Right cardiac atrium (tissue), 5 donors: ENCODE data around the gene REM1. TPM values are rescaled to one million over a fixed set of nuclear protein-coding genes. Genes with fewer than 3 reads are reported as not detected.
A peak's percentile ranks its signal among the peaks of the same experiment; 100 is the strongest.
"Not testable (repeated sequence)": the region's sequence is repeated elsewhere in the genome, so short reads cannot be mapped to it uniquely, and the experiment has no call there.

Source experiments
- ATAC-seq, 2 donors: fragments of 200-7000 bp; cut with Tn5 transposase; one replicate each; pipeline versions ENCODE4 v1.8.0 to v1.9.1; 2020; ENCODE audit warnings: moderate library complexity in 2 of 2, mild to moderate bottlenecking in 1 of 2
- DNase-seq, 3 donors: peaks; one replicate each; pipeline ENCODE4 v3.0.0-alpha.2; 2020
- H3K27ac ChIP-seq: one replicate; pipeline ENCODE4 v1.5.1; 2013; ENCODE audit warnings: mild to moderate bottlenecking, low read length, control low read depth, moderate library complexity
- H3K27me3 ChIP-seq: one replicate; pipeline ENCODE4 v1.6.1; 2013; ENCODE audit not compliant: control insufficient read depth, insufficient read depth
- H3K4me1 ChIP-seq: one replicate; pipeline ENCODE4 v1.6.1; 2013; ENCODE audit warnings: low read length; ENCODE audit not compliant: control insufficient read depth, insufficient read depth
- H3K4me3 ChIP-seq: one replicate; pipeline ENCODE4 v1.5.1; 2013; ENCODE audit warnings: low read length, control low read depth
- H3K9me3 ChIP-seq: one replicate; pipeline ENCODE4 v1.6.1; 2013; ENCODE audit warnings: low read length; ENCODE audit not compliant: control insufficient read depth
- WGBS: extraction: QIAGEN DNeasy Blood & Tissue Kit; methylation state at CpG from one replicate; pipeline ENCODE4 v1.1.7; 2013; 5-methylcytosine and 5-hydroxymethylcytosine counted together
- intact Hi-C, 4 donors: fragments of 100-400 bp; cut with DNase I; formaldehyde crosslinking; loops; one replicate each; pipeline versions ENCODE4 v1.11.0 to v1.14.0; 2022 to 2023
- polyA plus RNA-seq: library from polyadenylated mRNA; stranded (reverse); fragments of 200-250 nt; gene quantifications from one replicate; pipeline ENCODE4 v1.2.3, GENCODE V29; 2013
- total RNA-seq, 4 donors: library from RNA; stranded (reverse); fragmentation: NEBNext Ultra II Directional; extraction: Animal tissue kit (Norgen Biotek cat#: 25700); gene quantifications; one replicate each; pipeline ENCODE4 v1.2.1, GENCODE V29; 2021
- donor health status: healthy with polysubstance abuse.
- donor health status: DM: no; HTN: yes; CAD: no.
- donor health status: DM: no; HTN: no; CAD: no.
- donor health status: DM: no; HTN: yes; CAD: no; lungs with severe emphysema.
- donor health status: DM: yes; HTN: yes; CAD: no.

REM1 gene
- total and polyA plus RNA-seq, 5 donors, result 1.6 to 2.9 (median 2.8) TPM

DNA sequence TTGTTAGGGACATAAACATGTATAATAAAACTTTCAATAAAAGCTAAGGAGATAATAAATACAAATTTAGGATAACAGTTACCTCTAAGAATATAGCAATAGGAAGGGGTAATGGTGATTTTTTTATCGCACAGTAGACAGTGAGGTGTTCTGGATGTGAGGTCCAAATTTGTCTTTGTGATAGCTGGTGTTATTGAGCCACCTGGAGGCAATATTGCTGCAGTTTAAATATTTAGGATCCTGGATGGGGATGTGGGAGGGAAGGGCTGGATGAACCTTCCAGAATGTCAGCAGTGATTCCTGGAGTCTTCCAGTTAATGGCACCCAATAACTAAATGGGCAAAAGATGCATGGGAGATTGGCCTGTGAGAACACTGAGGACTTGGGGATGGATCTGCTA lies 20.7 kb upstream of the REM1 start:
- H3K27me3 ChIP-seq, result peaks cover 2% of the 10 kb centered on the region
- no peak overlapping the region for H3K27ac ChIP-seq
- ATAC-seq (no peak), DNase-seq (no peak)
- H3K4me1 ChIP-seq, result no peaks in the 10 kb centered on the region
- WGBS, result 95% methylated on average over 1 of the region's 1 CpG
- no peaks in the 10 kb centered on the region for H3K9me3 ChIP-seq
- intact Hi-C loops, result no loop called here
- no peak overlapping the region for H3K4me3 ChIP-seq

DNA sequence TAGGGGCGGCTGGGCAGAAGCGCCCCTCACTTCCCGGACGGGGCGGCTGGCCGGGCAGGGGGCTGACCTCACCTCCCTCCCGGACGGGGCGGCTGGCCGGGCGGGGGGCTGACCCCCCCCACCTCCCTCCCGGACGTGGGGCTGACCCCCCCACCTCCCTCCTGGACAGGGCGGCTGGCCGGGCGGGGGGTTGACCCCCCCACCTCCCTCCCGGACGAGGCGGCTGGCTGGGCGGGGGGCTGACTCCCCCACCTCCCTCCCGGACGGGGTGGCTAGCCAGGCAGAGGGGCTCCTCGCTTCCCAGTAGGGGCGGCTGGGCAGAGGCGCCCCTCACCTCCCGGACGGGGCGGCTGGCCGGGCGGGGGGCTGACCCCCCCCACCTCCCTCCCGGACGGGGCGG lies 4.1 kb upstream of the REM1 start:
- H3K4me3 ChIP-seq, intact Hi-C loops, ATAC-seq, H3K27me3 ChIP-seq, H3K9me3 ChIP-seq, H3K4me1 ChIP-seq, H3K27ac ChIP-seq: not testable (repeated sequence)
- peak in 1 of 3 donors; percentile 67 for DNase-seq
- 93% methylated on average over 30 of the region's 33 CpGs for WGBS

DNA sequence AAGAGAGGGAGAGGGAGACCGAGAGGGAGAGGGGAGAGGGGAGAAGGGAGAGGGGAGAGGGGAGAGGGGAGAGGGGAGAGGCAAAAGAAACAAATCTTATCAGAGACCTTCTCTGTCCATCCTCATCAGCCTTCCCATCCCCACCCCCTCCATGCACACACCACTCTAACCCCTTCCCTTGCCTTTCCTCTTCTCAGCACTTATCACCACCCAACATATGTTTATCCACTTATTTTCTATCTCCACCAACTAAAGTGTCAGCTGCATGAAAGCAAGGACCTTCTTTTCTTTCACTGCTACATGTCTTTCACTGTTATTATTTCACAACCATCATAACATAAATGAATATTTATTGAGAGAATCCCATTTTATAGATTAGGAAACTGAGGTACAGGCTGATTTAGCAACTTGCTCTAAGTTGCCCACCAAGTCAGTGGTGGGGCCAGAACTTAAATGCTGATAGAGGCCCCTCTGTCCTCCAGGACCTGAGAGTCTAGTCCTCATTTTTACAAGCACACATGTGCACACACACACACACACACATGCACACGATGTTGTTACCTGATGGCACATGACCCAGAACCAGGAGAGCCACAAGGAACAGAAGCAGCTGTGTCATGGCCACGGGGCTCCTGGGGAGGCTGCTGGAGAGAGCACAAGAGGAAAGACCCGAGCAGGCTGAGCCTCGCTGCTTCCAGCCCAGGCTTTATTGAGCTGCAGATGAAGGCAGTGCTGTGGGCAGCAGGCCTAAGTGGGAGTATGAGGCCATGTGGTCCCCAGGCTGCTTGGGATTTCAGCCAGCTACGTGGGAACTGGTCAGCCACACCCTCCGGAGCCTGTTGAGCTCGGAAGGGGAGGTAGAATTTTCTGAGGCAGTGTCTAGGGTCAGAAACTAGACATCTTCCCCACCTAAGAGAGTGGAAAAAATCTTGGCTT lies 2.4 kb upstream of the REM1 start:
- no peaks in the 10 kb centered on the region for H3K9me3 ChIP-seq
- no peaks in the 10 kb centered on the region for H3K27me3 ChIP-seq
- no peak overlapping the region for H3K4me3 ChIP-seq
- peak overlapping the region; percentile 23 for H3K27ac ChIP-seq
- intact Hi-C loops, result no loop called here
- WGBS, result 32% methylated on average over 7 of the region's 8 CpGs
- H3K4me1 ChIP-seq, result peaks cover 3% of the 10 kb centered on the region
- ATAC-seq (peak; percentile 15 to 33), DNase-seq (peak; percentile 51 to 78 (median 75))

DNA sequence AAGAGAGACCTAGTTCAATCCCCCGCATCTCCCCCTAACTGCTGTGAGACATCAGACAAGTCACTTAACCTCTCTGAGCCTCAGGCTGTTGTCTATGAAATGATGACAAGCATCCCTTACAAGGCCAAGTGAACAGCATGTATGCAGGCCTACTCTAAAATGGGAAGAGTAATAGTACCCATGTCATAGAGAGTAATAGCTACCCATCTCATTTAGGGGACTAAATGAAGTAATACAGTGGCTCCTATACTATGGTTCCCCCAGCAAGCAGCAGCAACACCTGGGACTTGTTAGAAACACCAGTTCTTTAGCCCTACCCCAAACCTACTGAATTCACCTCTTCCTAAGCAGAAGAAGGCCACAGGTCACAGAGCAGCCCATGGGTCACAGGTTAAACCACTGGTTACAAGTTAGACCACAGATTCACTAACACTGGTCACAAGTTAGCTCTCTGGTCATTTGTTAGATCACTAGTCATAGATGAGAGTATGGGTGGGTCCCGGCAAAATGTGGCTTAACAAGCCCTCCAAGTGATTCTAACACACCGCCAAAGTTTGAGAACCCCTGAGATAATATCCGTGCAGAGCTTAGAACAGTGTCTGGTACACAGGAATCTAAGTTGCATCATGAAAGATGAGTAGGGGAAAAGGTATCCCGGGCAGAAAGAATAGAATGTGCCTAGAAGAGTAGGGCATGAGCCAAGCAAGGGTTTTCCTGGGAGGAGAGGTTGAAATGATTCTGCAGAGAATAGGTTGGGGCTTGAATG lies 1.6 kb upstream of the REM1 start:
- H3K9me3 ChIP-seq, result no peaks in the 10 kb centered on the region
- WGBS, result 84% methylated on average over 5 of the region's 5 CpGs
- intact Hi-C loops, result no loop called here
- H3K27me3 ChIP-seq, result no peaks in the 10 kb centered on the region
- H3K4me3 ChIP-seq, result no peak overlapping the region
- ATAC-seq (no peak), DNase-seq (no peak)
- peak overlapping the region; percentile 23 for H3K27ac ChIP-seq
- peaks cover 3% of the 10 kb centered on the region for H3K4me1 ChIP-seq

DNA sequence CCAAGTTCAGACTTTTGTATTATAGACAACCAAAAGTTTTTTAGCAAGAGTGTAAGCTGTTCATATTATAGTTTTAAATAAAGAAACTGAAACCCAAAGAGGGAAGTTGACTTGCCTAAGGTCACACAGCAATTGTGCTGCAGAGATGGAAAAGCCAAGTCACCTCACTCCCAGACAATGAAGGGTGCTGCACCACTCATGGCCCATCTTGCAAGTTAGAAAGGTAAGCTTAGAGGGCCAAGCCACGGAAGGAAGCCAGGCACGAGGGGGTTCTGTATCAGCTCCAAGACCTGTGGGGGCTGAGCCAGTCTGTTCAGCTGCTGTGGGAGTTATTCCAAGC lies 1.0 kb upstream of the REM1 start:
- ATAC-seq, result no peak
- Histone ChIP-seq H3K27me3 (no peaks in the 10 kb centered on the region), H3K4me1 (peaks cover 3% of the 10 kb centered on the region), H3K4me3 (no peak overlapping the region), H3K27ac (peak overlapping the region; percentile 9), H3K9me3 (no peaks in the 10 kb centered on the region)
- intact Hi-C loops, result no loop called here
- WGBS, result 49% methylated on average over 2 of the region's 2 CpGs
- no peak for DNase-seq

DNA sequence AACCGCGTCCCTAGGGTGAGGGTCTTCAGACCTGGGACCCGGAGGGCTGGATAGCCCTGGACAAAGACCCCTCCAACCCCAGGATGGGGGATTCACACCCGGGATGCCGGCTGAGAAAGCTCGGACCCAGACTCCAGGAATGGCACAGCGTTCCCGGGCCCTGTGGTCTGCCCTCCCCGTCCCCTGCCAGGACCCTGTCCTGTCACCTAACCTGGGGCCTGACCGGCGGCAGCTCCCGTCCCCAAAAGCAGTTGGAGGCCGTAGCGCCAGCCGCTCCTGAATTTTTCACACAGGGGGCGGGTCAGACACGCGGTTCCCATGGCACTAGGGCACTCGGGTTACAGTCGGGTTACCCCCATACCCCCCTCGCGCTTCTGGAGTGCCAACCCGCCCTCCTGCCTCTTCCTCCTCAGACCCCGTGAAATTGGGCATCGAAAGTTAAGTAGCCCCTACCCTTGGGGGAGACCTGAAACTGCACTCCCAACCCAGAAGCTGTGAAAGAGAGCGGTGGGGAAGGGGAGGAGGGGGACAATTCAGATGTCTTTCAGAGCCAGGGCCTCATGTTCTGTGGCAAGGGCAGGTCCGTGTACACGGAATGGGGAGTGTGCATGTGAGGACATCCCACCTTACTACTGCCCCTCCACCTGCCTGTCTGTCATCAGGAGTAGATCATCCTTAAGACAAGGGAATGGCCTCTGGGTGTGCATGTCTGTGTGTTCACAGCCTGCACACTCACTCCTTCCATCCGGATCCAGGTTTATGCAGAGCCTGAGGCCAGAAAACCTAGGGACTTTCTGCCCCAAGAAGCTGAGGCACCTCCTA lies 595 bp downstream of the REM1 start:
- no peaks in the 10 kb centered on the region for H3K27me3 ChIP-seq
- intact Hi-C loops, result no loop called here
- peak; percentile 27 to 67 (median 64) for DNase-seq
- ATAC-seq, result peak; percentile 39 to 52
- peaks cover 3% of the 10 kb centered on the region for H3K4me1 ChIP-seq
- H3K4me3 ChIP-seq, result peak overlapping the region; percentile 46
- WGBS, result 6% methylated on average over 29 of the region's 29 CpGs
- no peaks in the 10 kb centered on the region for H3K9me3 ChIP-seq
- H3K27ac ChIP-seq, result no peak overlapping the region

DNA sequence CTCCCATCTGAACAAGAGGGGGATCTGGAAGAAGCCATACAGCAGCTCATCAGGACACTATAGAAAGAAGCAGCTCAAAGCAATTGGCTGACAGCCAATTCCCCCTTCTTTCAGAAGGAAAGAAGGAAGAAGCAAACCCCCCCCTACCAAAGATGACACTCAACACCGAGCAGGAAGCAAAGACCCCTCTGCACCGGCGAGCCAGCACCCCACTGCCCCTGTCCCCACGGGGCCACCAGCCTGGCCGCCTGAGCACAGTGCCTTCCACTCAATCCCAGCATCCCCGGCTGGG lies 1.2 kb downstream of the REM1 start:
- Histone ChIP-seq H3K27me3 (no peaks in the 10 kb centered on the region), H3K4me3 (peak overlapping the region; percentile 46), H3K27ac (no peak overlapping the region), H3K9me3 (no peaks in the 10 kb centered on the region), H3K4me1 (peaks cover 3% of the 10 kb centered on the region)
- ATAC-seq (no peak), DNase-seq (no peak)
- WGBS, result 68% methylated on average over 6 of the region's 6 CpGs
- intact Hi-C loops, result no loop called here

DNA sequence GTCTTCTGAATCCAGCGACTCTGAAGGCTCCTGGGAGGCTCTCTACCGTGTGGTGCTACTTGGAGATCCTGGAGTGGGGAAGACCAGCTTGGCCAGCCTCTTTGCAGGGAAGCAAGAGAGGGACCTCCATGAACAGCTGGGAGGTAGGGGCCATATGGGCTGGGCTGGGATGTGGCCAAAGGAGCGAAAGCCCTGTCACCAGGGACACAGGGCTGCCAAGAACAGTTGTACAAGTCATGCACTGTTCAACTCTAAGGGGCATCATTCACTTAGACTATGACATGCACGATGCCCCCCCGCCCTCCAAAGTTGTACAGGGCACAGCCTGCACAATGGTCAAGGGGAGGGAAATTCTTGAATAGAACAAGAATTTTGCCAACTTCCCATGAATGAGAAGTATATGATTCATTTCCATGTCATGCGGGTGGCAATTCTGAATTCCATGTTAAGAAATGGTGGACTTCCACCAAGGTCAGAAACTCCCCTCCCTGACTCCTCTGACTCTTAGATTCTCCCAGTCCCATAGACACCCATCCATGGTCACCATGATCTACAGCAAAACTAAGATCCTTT lies 1.6 kb downstream of the REM1 start:
- H3K27ac ChIP-seq, result no peak overlapping the region
- no peak overlapping the region for H3K4me3 ChIP-seq
- DNase-seq (peak; percentile 30 to 69 (median 61)), ATAC-seq (peak in 1 of 2 donors; percentile 22)
- intact Hi-C loops, result no loop called here
- whole genome bisulfite sequencing, result 74% methylated on average over 6 of the region's 6 CpGs
- peaks cover 3% of the 10 kb centered on the region for H3K4me1 ChIP-seq
- no peaks in the 10 kb centered on the region for H3K27me3 ChIP-seq
- H3K9me3 ChIP-seq, result no peaks in the 10 kb centered on the region

DNA sequence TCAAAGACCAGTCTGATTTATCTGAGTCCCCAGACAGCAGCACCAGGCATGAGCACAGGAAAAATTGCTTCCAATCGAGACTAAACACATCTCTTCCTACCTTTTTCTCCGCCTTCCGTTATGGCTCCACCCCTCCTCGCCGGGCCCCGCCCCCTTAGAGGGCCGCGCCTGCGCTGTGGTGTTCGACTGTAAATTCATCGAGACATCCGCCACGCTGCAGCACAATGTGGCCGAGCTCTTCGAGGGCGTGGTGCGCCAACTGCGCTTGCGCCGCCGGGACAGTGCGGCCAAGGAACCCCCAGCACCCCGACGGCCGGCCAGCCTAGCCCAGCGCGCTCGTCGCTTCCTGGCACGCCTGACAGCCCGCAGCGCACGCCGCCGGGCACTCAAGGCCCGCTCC lies 8.9 kb downstream of the REM1 start:
- H3K27ac ChIP-seq, result no peak overlapping the region

DNA sequence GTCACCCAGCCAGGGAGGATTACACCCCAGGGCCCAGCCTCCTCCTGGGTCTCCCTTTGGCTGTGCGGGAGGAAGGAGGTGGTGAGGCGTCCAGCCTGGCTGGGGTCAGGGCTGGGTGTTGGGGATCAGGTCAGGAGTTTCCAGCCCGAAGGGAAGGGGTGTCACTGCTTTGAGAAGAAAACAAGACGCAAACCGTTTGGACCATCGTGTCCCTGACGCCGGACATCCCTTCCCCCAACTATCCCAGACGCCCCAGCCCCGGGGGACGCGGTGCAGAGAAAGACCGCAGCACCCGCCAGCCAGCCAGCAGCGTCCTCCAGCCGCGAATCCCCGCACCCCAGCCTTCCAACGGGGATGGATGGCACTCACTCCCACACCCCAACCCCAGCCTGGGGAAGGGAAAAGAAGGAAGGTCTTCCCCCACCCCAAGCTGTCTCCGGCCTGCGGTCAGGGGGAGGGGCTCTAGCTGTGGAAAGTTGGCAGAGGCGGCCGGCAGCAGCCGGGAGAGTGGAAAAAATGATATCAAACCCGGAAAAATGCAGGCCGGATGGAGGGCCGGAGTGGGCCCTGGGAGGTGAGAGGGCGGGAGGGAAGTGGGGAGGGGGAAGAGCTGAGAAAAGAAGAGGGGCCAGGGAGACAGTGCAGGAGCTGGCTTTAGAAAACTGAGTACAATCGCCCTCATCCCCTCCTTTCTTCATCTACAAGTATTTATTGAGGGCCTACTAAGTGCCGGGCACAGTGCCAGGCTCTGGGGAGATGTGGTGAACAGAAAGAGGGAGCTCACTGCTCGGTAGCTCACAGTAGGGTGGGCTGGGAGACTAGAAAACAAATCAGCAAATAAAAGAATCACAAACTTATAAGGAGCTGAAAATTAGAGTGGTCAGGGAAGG lies 10.6 kb downstream of the REM1 start:
- intact Hi-C loops, result no loop called here
- H3K4me3 ChIP-seq, result peak overlapping the region; percentile 45
- 3% methylated on average over 31 of the region's 31 CpGs for WGBS
- H3K27me3 ChIP-seq, result no peaks in the 10 kb centered on the region
- peak; percentile 91 for ATAC-seq
- DNase-seq, result peak; percentile 83 to 94 (median 91)
- no peaks in the 10 kb centered on the region for H3K9me3 ChIP-seq
- peak overlapping the region; percentile 86 for H3K27ac ChIP-seq
- H3K4me1 ChIP-seq, result peaks cover 5% of the 10 kb centered on the region

More for the DNA sequence above, 8.9 kb downstream of the REM1 start:
- 54% methylated on average over 36 of the region's 36 CpGs for WGBS
- ATAC-seq (peak; percentile 2 to 68), DNase-seq (peak; percentile 47 to 81 (median 72))
- Histone ChIP-seq H3K4me3 (no peak overlapping the region), H3K4me1 (peaks cover 5% of the 10 kb centered on the region), H3K9me3 (no peaks in the 10 kb centered on the region), H3K27me3 (no peaks in the 10 kb centered on the region)
- intact Hi-C loops, result no loop called here
